IPS-NIHi11 (cell line): ENCODE data around the gene DBX1.
"Not testable (repeated sequence)": the region's sequence is repeated elsewhere in the genome, so short reads cannot be mapped to it uniquely, and the experiment has no call there.

ENCODE experiments used
- DNase-seq: peaks from one replicate; pipeline ENCODE4 v3.0.0; 2012; ENCODE audit warnings: mixed read lengths, low spot score

Gene DBX1

GRCh38 chr11:20161230-20161918 is 1.1 kb upstream of the DBX1 start:
- peak; percentile 29 for DNase-seq

- no peak for DNase-seq
These were observed 551 bp downstream of the DBX1 start for GRCh38 chr11:20159466-20160381.

DNA sequence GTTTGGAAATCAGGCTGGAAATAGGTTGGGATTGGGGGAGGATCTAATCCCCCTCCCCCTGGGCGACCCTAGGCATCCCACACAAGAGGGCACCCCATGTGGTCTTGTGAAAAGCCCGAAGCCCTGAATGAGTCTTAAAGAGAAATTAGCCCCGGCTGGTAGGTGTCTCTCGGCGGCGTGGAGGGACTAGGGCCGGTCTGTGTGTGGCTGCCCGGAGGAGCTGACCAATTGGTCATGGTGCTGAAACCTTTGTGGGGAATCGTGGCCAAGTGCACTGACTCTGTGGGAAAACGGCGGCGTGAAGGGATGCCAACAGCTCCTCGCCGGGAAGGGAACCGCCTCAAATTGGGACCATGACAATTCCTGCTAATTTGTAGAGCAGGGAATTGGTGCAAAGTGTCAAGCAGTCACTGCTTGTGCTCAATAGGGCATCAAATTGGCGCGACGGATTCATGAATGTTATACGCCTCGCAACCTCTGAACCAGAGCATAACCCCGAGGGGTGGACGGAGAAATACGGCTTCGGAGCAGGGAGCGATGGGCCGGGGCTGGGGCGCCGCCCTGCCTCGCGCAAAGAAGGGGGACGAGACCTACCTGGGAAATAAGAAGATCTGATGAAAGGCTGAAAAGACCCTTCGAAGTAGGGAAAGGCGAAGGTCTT is 1.5 kb downstream of the DBX1 start:
- peak; percentile 78 for DNase-seq

- no peak for DNase-seq
These were observed 2.5 kb downstream of the DBX1 start for GRCh38 chr11:20157728-20158127.

DNA sequence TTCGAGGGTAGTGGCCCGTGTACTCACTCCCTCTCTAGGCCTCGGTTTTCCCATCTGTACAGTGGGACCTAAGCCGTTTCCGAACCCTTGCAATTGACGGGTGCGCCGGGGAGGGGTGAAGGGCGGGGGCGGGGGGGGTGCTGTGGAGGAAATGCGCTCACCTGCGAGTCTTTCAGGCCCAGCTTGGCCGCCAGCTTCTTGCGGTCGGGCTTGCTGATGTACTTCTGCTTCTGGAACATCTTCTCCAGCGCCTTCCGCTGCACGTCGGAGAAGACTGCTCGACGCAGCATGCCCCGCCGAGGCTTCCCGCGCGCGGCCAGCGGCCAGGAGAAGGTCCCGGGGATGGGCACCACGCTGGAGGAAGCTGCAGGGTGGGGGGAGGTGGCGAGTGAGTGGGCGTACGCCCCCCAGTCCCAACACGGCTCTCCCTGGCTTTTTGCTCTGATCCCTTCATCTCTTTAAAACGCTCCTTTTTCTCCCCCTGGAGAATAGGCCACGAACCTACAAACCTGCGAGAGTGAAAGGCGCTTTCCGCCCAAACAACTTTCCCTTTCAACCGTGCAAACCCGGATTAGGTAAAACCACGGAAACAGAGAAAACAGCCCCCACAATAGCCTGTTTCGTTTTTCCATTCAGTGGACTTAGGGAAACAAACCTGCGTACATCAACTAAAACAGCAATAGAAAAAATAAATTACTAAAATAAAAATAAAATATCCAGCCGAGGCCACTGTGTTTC is 3.2 kb downstream of the DBX1 start:
- no peak for DNase-seq

DNA sequence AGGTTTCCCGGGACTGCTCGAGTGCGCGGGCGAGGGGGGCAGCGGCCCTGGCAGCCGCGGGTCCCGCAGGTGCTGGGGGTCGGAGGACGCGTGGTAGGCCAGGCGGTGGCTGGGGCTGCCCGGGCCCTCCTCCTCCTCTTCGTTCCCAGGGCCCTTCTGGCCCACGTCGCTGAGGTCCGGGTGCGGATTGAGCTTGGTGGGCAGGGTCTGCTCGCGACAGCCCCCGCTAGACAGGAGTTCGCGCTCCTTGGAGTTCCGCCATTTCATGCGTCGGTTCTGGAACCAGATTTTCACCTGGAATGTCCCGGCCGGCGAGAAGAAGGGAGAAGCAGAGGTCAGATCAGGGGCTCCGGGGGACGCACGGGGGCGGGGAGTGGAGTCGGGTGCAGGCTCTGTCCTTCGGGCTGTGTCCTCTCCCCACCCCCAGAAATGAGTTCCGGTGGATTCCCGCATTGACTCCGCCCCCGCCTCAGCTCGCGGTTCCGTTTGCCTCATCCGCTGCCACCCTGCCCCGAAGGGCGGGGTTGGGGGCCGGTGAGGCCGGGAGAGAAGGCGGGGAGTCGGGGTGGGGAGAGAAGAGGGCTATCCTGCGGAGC is 3.9 kb downstream of the DBX1 start:
- DNase-seq: peak; percentile 74

DNA sequence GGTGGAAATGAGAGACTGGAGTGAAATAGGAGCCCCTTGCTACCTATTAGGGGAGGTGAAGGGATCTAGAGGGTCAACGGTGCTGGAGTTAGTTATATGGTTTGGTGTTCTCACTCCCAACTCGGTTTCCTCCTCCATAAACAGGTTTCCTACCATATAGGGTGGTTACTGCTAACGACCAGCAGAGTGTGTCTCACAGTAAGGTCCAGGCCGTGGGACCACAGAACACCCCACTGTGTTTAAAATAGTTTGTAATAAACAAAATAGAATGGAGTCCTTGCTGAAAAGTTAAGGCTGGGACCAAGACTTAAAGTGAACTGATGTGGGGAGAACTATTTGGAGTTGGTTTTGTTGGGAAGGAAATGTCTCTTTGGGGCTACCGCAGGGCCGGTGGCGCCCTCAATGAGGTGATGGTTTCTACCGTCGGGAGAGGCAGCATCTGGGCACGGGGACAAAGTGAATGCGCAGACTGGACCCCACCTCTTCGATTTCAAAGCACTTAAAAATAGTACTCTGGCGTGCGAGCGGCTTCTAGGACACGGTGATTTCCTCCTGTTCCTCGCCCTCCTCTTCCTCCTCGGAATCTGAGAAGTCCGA is 4.5 kb downstream of the DBX1 start:
- DNase-seq: no peak

DNA sequence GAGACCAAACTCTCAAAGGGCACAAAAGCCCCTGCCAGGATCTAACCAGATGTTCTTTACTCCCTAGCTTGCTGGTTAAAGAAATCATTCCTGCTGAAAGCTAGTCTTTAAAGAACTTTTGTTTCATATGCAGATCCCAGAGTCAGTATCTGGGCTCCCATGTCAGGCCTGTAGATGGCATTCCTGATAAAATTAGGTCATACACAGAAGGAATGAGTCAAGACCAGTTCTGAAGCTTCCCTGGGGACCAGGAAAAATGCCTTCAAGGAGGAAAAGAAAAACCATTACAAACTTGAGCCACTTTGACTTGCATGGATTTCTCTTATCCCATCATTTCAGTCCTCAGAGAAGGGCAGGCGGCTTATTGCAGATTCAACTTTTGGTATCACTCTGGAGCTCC is 5.9 kb downstream of the DBX1 start:
- no peak for DNase-seq

DNA sequence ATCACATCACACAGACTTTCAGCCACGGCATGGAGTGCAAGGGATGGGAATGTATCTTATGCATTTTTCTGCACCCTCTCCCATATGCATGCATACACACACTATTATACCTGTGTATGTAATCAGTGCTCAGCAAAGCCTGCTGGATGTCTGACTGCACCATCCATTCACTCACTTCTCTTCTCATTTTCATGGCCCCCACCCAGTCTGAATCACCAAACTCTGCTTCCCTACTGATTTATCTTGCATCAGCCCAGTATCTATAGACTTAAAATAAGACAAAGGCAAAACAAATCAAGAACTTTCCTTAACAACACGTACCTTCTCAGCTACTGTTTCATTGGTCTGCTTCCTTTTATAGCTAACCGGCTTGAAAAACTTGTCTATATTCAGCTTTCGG is 21.6 kb downstream of the DBX1 start:
- no peak for DNase-seq

DNA sequence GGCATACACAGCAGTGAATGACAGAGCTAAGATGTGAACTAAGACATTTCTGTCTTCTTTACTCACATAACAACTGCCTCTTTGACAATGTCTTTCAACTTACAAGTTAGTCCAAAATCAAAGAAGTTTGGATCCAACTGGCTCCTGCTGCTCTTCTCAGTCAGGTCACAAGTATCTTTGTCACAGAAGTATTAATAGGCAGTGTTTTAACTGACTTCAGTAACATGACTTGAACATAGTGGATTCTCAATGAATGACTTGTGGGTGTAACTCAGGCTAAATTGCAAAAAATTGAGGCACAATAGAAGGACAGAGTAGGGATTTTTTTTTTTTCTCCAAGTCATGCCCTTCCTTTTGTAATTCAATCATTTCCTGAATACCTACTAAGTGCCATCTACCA is 22.6 kb downstream of the DBX1 start:
- DNase-seq: no peak

DNA sequence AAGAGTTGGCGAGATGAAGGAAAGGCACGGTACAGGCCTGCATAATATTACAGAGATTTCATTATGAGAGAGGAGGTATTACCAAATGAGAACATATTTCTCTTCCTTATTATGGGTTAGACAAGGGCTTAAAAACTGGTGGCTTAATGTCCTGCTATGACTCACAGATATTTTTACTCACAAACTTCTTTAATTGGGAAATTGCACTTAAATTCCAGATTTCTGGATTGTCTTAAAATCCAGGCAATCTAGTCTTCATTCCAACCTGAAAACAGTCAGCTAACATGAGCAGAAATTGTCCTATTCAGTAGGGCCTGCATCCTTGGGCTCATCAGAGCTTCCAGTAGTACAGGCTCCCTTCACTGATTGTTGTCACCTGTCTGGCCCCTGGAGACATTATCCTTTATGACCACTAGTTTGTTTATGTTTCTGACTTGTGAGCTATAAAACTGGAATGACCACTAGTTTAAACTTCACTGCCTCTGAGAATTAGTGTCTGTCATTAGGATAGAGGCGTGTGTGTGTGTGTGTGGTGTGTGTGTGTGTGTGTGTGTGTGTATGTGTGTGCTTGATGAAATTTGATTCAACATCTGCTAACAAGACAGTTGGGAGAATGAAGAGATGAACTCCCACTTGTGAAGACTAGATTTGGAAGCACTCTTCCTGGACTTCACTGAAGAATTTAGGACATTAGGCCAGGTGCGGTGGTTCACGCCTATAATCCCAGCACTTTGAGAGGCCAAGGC is 25.1 kb downstream of the DBX1 start:
- no peak for DNase-seq

- no peak for DNase-seq
These were observed 27.6 kb downstream of the DBX1 start for GRCh38 chr11:20132667-20133039.

DNA sequence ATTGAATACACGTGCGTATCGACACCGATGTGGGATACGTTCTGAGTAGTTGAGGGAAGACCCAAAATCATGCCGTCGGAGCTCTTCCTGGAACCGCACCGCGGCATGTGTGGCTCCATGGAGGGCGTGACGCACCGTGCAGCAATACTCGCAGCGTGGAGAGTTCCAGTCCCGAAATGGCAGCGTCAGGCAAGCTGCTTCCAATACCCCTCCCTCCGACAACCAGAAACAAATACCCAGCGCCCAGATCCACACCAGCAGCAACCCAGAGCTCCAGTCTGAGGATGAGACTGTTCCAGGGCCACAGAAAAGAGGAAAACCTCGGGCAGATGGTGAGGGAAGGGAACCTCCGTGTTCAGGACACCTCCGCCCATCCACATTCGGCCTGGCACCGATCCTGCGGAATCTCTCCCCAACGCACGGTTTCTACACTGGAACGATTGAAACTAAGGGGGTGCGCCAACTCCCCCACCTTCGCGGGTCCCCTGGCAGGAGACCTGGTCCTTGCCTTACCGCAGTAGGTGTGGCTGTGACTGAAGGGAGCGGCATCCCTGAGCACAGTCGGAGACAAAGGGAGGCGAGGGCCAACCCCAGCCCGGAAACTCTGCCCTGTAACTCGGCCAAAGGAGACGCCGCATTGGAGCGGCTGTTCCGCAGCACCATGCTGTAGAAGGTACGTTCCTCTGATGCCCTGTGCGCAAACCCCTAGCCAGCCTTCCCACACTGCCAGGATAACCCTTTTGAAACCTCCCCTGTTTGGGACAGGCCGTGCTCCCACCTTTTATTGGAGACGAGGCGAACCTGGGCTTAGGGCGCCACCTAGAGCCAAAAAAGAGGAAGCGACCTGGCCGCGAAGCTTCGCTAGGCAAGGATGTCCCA is 28.2 kb downstream of the DBX1 start:
- peak; percentile 78 for DNase-seq

DNA sequence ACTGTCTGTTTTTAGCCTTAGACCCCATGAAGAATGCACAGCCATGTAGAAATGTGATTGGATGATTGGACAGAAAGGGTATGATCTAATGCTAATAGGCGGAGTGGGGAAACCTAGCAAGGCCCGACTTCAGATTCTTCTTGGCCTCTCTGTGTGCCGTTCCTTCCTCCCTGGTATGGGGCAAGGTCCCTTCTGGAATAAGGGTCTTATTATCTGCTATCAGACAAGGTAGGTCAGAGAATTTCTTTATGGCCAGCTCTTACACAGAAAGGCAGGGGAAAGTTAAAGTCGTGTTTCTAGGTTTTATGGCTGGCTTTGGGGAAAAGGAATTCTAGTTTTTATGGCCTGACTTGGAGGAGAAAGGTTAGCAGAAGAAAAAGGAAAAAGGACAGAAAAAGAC is 30.6 kb downstream of the DBX1 start:
- DNase-seq: no peak

DNA sequence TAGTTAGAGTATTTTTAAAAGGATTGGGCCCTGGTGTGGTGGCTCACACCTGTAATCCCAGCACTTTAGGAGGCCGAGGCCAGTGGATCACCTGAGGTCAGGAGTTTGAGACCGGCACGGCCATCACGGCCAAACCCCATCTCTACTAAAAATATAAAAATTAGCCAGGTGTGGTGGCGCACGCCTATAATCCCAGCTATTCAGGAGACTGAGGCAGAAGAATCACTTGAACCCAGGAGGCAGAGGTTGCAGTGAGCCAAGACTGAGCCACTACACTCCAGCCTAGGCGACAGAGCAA is 31.8 kb downstream of the DBX1 start:
- not testable (repeated sequence) for DNase-seq

DNA sequence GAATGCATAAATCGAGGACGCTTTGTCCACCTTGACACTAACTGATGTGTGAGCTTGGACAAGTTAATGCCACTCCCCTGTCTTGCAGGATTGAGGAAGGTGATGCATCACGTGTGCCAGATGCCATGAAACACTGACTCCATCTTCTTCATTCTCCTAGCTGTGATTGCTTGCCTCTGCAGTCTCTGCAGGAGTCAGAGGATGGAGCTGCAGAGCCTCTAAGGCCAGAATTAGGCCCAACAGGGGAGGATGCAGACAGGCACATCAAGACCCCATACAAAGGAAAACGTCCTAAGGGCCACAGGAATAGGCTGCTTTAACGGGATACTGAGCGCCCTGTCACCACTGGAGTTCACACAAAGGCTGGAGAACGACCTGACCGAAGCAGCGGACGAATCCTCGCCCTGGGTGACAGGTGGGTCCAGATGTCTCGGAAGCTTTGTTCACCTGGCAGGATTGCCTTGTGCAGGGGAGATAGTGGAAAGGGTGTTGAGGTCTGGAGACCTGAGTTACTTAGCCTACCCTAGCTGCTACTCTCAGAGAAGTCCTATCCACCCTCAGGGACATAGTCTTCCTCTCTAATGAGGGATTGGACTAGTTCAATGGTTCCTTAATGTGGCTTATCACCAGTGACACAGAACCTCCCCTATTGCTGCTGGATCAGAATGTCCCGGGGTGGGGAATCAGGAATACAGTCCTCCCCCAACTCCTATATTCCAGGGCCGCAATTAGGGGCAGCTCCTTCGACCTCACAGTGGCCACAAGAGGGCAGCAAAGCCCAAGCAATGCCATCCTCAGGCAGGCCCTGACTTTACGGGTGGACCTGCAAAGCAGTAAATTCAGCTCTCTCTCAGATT is 32.4 kb downstream of the DBX1 start:
- DNase-seq: peak; percentile 78

DNA sequence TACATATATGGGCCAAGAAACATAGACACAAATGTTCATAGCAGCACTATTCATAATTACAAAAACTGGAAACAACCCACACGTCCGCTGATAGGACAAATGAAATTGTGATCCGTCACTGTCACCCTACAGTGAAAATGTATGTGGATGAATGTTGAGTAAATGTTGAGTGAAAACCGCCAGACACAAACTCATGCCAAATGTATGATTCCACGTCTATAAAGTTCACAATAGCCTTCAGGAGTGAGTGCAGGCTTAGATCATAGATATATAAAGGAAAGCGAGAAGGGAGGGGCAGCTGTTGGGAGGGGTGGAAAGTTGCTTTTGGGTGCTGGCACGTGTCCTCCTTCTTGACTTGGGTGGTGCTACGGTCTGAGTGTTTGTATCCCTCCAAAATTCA is 33.6 kb downstream of the DBX1 start:
- no peak for DNase-seq

GRCh38 chr11:20125927-20126326 is 34.3 kb downstream of the DBX1 start:
- peak; percentile 28 for DNase-seq

- DNase-seq: no peak
These were observed 38.1 kb downstream of the DBX1 start for GRCh38 chr11:20122131-20122530.
